Measurements from ENCODE around the gene CARS2.
"Not testable (repeated sequence)": the region's sequence is repeated elsewhere in the genome, so short reads cannot be mapped to it uniquely, and the experiment has no call there.

The CARS2 gene

DNA sequence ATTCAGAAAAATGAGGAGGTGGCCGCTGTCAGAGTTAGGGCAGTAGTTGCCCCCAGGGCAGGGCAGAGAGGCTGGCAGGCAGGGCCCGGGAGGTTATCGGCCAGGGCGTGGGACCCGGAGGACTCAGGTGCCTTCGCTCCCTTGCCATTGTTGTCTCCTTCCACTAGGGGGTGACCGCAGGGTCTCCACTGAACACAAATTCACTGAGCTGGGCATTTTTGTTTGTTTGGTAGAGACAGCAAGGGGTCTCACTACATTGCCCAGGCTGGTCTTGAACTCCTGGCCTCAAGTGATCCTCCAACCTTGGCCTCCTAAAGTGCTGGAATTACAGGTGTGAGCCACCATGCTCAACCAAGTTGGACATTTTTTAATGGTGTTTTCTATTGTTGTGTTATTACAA, 25.1 kb downstream of the CARS2 start:
- DNase-seq, result no peak

DNA sequence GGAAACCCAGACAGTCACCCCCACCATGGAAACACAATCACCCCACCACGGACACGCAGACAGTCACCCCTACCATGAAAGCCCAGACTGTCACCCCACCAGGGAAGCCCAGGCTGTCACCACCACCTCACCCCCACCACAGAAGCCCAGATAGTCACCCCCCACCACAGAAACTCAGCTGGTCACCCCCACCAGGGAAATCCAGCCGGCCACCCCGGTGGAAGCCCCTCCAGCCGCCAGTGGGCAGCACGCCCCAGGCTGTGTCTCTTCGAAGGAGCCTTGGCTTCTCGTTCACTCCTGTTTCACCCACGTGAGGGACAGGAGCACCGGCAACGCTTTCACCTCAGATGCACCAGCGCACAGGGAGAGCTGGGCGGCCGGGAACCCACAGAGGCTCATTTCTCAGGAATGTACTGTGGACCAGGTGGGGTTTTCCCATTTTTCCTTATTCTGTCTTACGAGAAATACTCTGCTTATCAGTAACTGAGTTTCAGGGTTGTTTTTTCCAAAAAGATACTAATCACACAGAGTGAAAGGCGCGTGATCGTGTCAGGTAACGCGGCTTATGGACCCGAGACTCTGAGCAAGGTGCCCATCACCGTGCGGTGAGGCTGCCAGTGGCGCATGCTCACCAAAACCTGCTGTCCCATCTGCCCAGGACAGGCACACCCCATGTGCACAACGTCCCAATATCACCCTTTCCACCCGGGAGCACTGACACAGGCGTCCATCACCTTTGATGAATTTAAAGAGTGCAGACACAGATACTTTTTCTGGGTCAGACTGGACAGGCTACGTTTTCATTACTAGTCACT, 28.0 kb downstream of the CARS2 start:
- DNase-seq, result no peak

DNA sequence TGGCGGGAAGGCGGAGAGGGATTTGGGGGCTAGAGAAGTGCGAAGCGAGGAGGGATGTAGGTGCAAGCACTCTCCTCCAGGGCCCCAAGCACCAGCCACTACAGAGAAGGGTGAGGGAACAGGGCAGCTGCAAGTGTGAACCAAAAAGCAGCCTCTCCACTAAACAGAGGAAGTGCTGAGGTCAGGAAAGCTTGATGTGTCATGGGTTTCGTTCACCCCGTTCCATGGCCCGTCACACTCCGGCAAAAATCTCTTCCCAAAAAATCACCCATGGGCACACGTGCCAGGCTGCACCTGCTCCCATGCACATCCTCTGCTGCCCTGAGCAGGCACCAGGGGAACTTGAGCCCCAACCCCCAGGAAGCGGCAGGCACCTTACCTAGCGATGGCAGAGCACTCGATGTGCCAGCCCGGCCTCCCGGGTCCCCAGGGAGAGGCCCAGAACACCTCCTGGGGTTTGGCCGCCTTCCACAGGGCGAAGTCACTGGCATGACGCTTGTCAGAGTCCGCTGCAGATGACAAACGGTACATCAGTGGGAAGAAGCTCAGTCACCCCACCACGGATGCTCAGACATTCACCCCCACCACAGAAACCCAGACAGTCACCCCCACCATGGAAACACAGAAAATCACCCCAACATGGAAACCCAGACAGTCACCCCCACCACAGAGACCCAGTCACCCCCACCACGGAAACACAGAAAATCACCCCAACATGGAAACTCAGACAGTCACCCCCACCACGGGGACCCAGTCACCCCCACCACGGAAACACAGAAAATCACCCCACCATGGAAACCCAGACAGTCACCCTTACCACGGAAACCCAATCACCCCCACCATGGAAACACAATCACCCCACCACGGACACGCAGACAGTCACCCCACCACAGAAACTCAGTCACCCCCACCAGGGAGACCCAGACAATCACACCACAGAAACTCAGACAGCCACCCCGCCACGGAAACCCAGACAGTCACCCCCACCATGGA, 29.0 kb downstream of the CARS2 start:
- DNase-seq, result no peak

DNA sequence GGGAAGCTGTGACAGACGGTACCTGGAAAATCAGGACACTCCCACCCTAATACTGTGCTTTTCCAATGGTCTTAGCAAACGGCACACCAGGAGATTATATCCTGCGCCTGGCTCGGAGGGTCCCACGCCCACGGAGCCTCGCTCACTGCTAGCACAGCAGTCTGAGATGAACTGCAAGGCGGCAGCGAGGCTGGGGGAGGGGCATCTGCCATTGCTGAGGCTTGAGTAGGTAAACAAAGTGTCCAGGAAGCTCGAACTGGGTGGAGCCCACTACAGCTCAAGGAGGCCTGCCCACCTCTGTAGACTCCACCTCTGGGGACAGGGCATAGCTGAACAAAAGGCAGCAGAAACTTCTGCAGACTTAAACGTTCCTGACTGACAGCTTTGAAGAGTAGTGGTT, 36.1 kb downstream of the CARS2 start:
- DNase-seq, result not testable (repeated sequence)

DNA sequence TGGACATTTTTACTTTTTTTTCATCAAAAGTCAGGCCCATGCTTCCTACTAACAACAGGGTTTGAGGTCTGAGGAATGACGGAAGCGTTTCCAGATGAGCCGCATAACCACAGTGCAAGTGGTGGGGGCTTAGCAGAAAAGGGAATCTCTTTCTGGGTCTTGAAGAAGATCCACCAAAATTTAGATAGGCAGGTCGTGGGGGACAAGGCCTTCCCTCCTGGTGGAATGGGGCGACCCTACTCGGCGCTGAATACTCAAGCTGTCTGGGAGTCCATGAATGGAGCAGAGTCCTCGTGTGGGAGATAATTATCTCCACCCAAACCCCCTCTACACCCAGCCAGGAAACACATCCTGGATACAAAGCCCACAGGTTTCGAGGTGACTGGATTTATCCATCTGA, 36.9 kb downstream of the CARS2 start:
- DNase-seq, result no peak

DNA sequence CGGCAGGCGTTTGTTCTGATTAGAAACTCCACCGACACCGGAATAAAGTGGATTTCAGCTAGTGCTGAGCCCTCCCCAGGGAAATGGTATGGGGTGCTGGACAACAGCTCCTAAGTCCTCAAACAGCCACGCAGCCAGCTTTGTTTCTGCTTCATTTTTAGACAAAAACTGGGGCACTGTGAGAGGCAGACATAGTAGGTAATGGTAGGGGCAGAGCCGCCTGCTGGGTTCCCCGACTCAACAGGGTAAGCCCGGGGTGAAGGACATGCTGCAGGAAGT, 39.7 kb downstream of the CARS2 start:
- DNase-seq, result no peak

DNA sequence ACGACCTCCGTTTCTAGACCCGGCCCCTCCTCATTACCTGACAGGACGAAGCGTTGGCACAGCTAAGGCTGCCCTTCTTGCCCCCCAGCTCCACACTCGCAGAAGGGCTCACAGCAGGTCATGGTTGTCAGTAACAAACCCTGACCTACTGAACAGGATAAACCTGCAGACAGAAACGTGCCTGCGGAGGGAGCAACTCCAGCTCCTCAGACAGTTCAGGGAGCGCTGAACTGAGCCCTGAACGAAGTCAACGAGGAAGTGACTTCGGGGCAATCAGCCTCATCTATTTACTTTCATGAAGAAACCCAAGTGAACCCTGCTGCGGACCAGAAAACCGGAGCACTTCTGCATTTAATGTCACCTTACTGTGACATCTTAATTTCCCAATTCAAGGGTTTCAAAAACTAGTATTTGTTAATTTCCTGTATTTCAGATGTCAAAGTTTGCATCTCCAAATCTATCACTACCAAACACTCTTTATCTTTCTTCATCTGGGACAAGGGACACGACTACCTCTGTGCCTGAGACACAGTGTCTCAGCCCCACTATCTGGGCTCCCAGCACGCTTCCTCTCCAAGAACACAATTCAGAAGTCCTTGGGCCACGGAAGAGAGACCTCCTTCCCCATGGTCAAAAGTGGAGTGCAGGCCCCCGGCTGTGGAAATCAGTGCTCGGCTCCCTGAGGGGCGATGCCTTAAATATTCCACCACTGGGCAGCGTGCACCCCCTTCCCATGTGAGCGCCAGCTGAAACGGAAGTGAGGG, 40.2 kb downstream of the CARS2 start:
- DNase-seq, result no peak

DNA sequence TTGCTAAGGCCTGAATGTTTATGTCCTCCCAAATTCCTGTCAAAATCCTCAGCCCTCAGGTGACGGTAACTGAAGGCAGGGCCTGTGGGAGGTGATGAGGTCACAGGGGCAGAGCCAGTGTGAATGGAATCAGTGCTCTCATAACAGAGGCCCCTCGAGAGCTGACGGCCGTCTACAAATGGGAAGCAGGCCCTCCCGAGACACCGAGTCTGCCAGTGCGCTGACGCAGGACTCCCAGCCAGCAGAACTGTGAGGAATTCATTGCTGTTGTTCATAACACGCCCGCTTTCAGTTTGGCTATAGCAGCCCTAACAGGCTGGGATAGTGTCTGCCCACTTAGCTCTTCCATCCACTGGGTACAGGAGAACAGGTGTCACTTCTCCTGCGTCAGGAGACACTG, 41.2 kb downstream of the CARS2 start:
- no peak for DNase-seq

DNA sequence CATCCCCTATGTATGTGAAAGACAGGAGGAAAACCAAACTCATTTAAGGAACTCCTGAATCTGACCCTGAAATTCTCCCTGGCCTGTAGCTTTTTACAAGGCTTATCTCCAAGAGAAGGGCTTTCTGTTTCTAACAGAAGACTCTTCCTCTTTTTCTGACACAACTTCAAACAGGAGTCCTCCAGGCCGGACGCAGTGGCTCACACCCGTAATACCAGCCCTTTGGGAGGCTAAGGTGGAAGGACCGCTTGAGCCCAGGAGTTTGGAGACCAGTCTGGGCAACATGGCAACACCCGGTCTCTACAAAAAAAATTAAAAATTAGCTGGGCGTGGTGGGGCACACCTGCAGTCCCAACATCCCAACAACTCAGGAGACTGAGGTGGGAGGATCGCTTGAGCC, 41.9 kb downstream of the CARS2 start:
- DNase-seq, result no peak

DNA sequence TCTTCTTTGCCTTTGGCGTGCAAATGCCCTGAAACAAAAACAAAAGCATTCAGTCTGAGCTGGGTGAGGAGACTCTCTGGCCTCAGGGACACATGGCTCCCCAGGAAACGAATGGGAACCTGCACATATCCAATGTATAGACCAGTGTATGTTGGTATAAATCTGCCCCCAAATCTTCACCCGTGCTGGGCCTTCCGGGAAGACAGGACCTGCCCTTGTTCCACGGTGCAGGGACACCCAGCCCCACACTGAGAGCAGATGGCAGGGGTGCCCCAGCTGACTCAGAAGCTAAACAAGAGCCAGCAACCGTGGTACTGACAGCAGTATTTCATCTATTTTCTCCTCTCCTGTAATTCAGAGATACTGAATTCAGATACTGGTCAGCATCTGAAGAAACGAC, 42.4 kb downstream of the CARS2 start:
- DNase-seq, result no peak

DNA sequence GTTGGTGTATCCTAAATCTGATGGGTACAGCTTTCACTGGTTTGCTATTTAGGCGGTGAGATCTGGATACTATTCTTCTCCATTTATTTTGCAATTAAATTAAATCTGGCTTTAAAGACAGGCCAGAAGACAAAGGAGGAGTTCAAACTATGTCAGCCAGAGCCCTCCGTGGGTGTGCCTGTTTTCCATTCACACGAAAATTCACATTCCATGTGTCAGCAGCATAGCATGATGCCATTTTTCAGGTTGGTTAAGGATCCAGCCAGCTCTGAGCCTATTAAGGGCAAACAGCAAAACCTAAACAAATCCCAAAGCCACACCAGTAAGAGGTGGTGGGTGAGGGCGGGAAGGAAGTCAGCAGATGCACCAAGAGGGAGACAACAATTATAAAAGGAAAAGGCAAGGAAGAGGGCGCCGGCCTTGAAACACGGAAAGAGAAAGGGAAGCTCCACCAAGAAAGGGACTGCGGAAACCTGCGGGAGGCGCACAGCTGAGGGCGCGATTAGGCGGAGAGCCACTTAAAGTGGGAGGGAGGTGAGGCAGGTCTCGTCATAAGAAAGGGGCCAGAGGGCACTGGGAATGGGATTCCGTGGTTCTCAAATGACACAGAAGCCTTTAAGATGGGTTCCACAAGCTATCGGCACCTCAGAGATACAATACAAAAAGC, 43.0 kb downstream of the CARS2 start:
- no peak for DNase-seq

DNA sequence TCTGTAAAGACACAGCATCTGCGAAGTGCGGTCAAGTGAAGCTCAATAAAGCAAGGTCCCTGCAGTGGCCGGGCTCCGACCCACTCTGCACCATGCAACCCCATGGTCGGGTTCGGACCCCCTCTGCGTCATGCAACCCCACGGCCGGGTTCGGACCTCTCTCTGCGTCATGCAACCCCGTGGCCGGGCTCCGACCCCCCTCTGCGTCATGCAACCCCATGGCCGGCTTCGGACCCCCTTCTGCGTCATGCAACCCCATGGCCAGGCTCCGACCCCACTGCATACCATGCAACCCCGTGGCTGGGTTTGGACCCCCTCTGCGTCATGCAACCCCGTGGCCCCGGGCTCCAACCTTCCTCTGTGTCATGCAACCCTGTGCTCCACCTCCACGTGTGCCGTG, 43.8 kb downstream of the CARS2 start:
- DNase-seq, result no peak

DNA sequence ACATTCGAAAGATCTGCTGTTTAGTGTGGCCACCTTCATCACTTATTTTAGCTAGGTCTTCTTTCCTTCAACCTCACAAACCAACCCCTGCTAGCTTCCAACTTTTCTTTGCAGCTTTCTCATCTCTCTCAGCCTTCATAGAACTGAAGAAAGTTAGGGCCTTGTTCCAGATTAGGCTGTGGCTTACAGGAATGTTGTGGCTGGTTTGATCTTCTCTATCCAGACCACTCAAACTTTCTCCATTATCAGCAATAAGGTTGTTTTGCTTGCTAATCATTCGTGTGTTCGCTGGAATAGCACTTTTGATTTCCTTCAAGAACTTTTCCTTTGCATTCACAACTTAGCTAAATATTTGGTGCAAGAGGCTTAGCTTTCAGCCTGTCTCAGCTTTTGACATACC, 44.7 kb downstream of the CARS2 start:
- DNase-seq, result no peak

DNA sequence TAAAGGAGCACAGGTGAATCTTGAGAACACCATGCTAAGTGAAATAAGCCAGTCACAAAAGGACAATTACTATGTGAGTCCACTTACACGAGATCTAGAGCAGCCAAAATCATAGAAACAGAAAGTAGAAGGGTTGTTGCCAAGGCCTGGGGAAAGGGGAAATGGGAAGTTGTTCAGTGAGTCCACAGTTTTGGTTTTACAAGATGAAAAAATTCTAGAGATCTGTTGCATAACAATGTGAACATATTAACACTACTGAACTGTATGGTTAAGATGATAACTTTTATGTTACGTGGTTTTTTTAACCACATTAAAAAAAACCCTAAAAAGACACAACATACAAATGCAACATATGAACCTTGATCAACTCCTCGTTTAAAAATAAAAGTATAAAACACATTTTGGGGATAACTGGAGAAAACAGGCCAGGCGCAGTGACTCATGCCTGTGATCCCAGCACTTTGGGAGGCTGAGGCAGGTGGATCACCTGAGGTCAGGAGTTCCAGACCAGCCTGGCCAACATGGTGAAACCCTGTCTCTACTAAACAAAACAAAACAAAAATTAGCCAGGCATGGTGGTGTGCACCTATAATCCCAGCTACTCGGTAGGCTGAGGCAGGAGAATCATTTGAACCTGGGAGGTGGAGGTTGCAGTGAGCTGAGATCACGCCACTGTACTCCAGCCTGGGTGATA, 47.6 kb downstream of the CARS2 start:
- DNase-seq, result not testable (repeated sequence)

DNA sequence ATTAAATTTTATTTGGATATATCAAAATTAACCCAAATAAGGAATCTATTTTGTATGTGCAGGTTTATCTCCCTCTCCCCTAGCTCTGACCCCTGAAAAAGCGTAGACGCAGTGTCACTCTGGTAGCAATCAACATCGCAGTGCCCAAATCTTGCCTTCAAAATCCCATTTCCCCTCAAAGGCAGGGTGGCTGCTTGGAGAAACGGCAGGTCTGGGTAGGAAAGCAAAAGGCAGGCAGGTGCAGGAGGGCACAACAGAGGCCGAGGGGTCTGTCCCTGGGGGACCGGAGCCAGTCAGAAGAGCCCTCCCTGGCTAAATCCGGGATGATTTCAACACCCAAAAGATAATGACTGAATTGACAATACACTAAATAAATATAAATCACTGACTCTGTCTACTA, 48.7 kb downstream of the CARS2 start:
- no peak for DNase-seq

DNA sequence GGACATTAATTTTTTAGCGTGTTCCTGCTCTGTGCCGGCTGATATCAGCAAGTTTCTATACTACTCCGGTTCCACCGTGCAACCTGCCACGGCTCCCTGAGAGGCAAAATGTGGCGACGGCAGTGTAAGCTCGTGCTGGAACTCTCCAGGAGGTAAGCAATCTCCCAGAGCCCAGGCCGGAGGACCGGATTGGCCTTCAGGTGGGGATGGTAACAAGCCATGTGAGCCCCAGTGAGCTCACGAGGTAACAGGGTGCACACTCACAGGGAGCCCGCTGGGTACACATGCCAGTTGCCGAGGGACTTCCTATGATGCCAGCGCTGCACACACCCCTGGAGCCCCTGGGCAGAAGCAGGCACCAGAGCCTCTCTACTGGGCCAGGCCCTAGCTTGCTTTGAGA, 52.1 kb downstream of the CARS2 start:
- DNase-seq, result no peak

DNA sequence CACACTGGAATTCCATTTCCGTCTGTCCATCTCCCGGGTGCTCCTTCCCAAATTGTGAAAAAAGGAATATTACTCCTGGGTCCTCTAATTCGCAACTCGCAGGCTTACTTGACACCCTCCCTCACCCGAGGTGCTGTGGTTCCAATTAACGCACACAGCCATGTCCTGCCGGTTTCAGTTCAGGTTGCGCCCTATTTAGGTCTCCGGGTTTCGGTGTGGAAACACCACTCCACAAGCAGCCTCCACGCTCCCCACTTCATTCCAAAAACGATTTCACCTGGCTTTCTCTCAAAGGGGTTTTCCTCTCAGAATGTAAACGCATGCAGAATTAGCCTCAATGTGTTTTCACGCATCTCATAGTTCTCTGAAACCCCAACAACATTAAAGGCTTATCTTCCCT, 52.6 kb downstream of the CARS2 start:
- DNase-seq, result no peak

DNA sequence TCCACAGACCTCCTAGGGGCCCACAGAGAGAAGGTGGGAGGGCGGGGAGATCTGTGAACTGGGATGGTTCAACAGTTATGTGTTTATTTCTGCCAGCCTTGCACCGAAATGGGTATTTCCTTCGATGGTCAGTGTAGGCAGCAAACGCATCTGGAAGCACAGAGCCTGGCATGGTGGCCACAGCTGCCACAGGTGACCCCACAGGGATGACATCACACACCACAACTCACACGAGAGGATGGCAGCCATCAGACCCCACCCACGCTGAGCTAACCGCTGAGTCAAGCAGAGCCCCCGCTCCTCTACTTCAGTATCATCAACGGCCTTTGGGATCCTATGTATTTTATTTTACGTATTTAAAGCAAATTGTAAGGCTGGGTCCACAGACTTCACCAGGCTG, 53.2 kb downstream of the CARS2 start:
- DNase-seq, result no peak

DNA sequence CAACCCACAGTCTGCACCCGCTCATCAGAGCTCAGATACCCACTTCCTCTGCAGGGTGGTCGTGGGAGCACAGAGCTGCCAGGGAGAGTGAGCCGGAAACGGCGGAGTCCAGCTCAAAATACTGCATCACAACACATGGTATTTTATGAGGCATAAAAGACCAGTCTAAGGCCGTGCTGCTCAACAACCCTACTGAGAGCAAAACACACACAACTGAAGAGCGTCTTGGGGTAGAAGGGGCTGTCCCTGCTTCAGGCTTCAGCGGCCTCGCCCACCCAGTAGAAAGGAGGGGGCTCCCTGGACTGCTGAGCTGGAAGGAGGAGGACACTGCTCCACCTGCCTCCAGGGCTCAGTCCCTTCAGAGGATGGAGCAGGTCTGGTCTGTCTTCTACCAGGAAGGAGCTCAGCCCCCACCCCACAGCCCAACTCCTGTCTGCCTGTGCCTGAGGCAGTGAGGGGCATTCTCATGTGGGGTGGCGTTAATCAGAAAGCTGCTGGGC, 53.6 kb downstream of the CARS2 start:
- DNase-seq, result no peak

DNA sequence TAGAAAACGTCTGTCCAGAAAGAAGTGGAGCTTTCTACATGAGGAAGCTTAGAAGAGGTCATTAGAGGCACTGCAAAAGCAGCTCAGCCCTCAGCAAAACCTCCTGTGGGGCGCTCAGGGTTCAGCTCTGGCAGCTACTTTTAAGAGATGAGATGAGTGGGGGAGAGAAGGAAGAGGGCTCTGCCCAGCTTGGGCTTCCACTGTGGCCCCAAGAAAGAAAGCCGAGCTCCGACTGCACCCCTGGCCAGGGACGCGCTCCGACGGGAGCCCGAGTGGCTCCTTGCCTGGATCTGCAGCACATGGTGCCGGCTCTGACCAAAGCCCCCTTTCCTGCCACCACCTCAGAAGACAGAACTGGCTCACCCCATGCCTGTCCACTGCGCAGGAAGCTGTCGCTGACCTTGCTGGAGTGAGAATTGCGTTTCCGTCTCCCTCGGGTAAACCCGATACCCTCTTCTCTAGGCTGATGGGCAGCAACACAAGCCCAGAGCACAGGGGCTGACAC, 54.1 kb downstream of the CARS2 start:
- DNase-seq, result no peak

DNA sequence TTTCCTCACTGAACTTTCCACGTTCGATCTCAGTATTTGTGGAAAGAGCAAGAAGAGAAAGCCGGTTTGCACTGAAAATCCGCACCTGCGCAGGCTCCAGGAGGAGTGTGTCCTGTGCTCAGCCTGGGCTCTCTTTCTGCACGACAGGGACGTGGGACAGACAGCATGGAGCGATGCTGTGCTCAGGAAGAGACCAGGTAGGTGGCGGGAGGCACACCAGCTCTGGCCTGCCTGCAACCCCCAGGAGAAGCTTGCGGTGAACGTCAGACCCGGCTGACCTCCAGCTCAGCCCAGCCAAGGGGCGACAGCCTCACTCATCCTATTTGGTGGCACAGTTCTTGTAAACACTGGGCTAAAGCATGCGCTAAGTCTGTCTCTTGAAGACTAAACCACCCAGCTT, 54.6 kb downstream of the CARS2 start:
- no peak for DNase-seq

DNA sequence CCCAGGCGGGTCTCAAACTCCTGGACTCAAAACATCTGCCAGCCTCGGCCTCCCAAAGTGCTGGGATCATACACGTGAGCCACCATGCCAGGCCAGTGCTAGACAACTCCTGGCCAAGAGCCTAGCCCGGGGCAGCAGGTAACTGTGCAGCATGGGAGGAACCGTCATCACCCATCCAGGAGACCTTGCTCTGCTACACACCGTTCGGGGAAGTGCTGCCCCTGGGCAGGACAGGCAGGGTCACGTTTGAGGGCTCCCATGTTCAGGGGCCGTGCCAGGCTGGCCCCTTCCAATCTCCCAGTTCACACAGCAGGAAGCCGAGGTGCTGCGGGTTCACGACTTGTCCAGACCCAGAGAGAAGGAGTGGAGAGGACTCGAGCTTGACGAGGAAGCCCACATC, 55.5 kb downstream of the CARS2 start:
- no peak for DNase-seq

Data from activated CD8-positive, alpha-beta memory T cell treated with anti-CD3 and anti-CD28 coated beads, Interleukin-2, amount 50 U/mL, for 4 hours (primary cell).